DMS79 treated with DMSO at 0.1 percent for 48 hours (cell line): ENCODE data around the gene TMEM252.

Experiments used
- DNase-seq: peaks from one replicate; lab custom pipeline; 2025; lab: John Stamatoyannopoulos, UW

The TMEM252 gene

GRCh38 chr9:68498816-68499215 is 41.9 kb downstream of the TMEM252 start:
- no peak for DNase-seq

- DNase-seq, result no peak
Observed at GRCh38 chr9:68497629-68498028, 43.1 kb downstream of the TMEM252 start.

GRCh38 chr9:68496356-68496755 is 44.3 kb downstream of the TMEM252 start:
- DNase-seq, result no peak

GRCh38 chr9:68495247-68495646 is 45.4 kb downstream of the TMEM252 start:
- no peak for DNase-seq

- DNase-seq, result no peak
Observed at GRCh38 chr9:68493958-68494577, 46.6 kb downstream of the TMEM252 start.

GRCh38 chr9:68493541-68493940 is 47.1 kb downstream of the TMEM252 start:
- DNase-seq, result no peak

- DNase-seq, result no peak
Observed at GRCh38 chr9:68492806-68493205, 47.9 kb downstream of the TMEM252 start.

GRCh38 chr9:68489646-68490045 is 51.0 kb downstream of the TMEM252 start:
- DNase-seq, result no peak

GRCh38 chr9:68488126-68488525 is 52.6 kb downstream of the TMEM252 start:
- DNase-seq, result no peak
